Measurements from ENCODE around the gene CD99. TPM values are rescaled to one million over a fixed set of nuclear protein-coding genes. Genes with fewer than 3 reads are reported as not detected.

Gene CD99
- polyA plus RNA-seq, 2 donors = 133 to 198 TPM

- peak overlapping the region; percentile 83 to 91 for H3K27ac ChIP-seq (ENCODE audit: low read depth in 2 of 2, low read length in 1 of 2)
- no peak overlapping the region for H3K4me3 ChIP-seq (ENCODE audit: low read depth in 1 of 2, low read length in 2 of 2)
- H3K4me1 ChIP-seq (ENCODE audit: control insufficient read depth in 2 of 2, insufficient read depth in 2 of 2, low read length in 1 of 2) = peaks cover 18 to 41% of the 10 kb centered on the region in 2 donors
These were observed 16.3 kb downstream of the CD99 start for GRCh38 chrX:2707334-2707760.

GRCh38 chrX:2708021-2708420 is 16.9 kb downstream of the CD99 start:
- H3K27me3 ChIP-seq (ENCODE audit: control insufficient read depth in 1 of 2, insufficient read depth in 2 of 2, low read length in 2 of 2) = no peaks in the 10 kb centered on the region
- WGBS, 2 donors = 41 to 44% methylated on average over 6 of the region's 6 CpGs
- H3K36me3 ChIP-seq (ENCODE audit: control insufficient read depth in 2 of 2, insufficient read depth in 2 of 2, low read length in 1 of 2) = peaks cover 5 to 6% of the 10 kb centered on the region in 2 donors
- H3K4me3 ChIP-seq (ENCODE audit: low read depth in 1 of 2, low read length in 2 of 2) = no peak overlapping the region
- no peaks in the 10 kb centered on the region for H3K9me3 ChIP-seq (ENCODE audit: control insufficient read depth in 2 of 2, insufficient read depth in 1 of 2, low read depth in 1 of 2, low read length in 1 of 2)
- peak overlapping the region; percentile 83 to 91 for H3K27ac ChIP-seq (ENCODE audit: low read depth in 2 of 2, low read length in 1 of 2)
- peaks cover 18 to 39% of the 10 kb centered on the region in 2 donors for H3K4me1 ChIP-seq (ENCODE audit: control insufficient read depth in 2 of 2, insufficient read depth in 2 of 2, low read length in 1 of 2)

More at GRCh38 chrX:2707334-2707760, 16.3 kb downstream of the CD99 start:
- peaks cover 0 to under 1% of the 10 kb centered on the region in 2 donors for H3K36me3 ChIP-seq (ENCODE audit: control insufficient read depth in 2 of 2, insufficient read depth in 2 of 2, low read length in 1 of 2)
- no peaks in the 10 kb centered on the region for H3K9me3 ChIP-seq (ENCODE audit: control insufficient read depth in 2 of 2, insufficient read depth in 1 of 2, low read depth in 1 of 2, low read length in 1 of 2)
- H3K27me3 ChIP-seq (ENCODE audit: control insufficient read depth in 1 of 2, insufficient read depth in 2 of 2, low read length in 2 of 2) = no peaks in the 10 kb centered on the region
- WGBS, 2 donors = 7 to 28% methylated on average over 12 of the region's 12 CpGs

- no peaks in the 10 kb centered on the region for H3K27me3 ChIP-seq (ENCODE audit: control insufficient read depth in 1 of 2, insufficient read depth in 2 of 2, low read length in 2 of 2)
- no peaks in the 10 kb centered on the region for H3K9me3 ChIP-seq (ENCODE audit: control insufficient read depth in 2 of 2, insufficient read depth in 1 of 2, low read depth in 1 of 2, low read length in 1 of 2)
- H3K27ac ChIP-seq (ENCODE audit: low read depth in 2 of 2, low read length in 1 of 2) = peak overlapping the region; percentile 83 to 91
- peaks cover 18 to 36% of the 10 kb centered on the region in 2 donors for H3K4me1 ChIP-seq (ENCODE audit: control insufficient read depth in 2 of 2, insufficient read depth in 2 of 2, low read length in 1 of 2)
- peaks cover 5 to 12% of the 10 kb centered on the region in 2 donors for H3K36me3 ChIP-seq (ENCODE audit: control insufficient read depth in 2 of 2, insufficient read depth in 2 of 2, low read length in 1 of 2)
- H3K4me3 ChIP-seq (ENCODE audit: low read depth in 1 of 2, low read length in 2 of 2) = no peak overlapping the region
- 78 to 83% methylated on average over 10 of the region's 10 CpGs for WGBS, 2 donors
These were observed 17.6 kb downstream of the CD99 start for GRCh38 chrX:2708592-2709188.

- H3K27me3 ChIP-seq (ENCODE audit: control insufficient read depth in 1 of 2, insufficient read depth in 2 of 2, low read length in 2 of 2) = no peaks in the 10 kb centered on the region
- H3K4me3 ChIP-seq (ENCODE audit: low read depth in 1 of 2, low read length in 2 of 2) = no peak overlapping the region
- 80 to 86% methylated on average over 9 of the region's 9 CpGs for WGBS, 2 donors
- H3K27ac ChIP-seq (ENCODE audit: low read depth in 2 of 2, low read length in 1 of 2) = peak overlapping the region; percentile 91 to 96
- peaks cover 5 to 12% of the 10 kb centered on the region in 2 donors for H3K36me3 ChIP-seq (ENCODE audit: control insufficient read depth in 2 of 2, insufficient read depth in 2 of 2, low read length in 1 of 2)
- no peaks in the 10 kb centered on the region for H3K9me3 ChIP-seq (ENCODE audit: control insufficient read depth in 2 of 2, insufficient read depth in 1 of 2, low read depth in 1 of 2, low read length in 1 of 2)
- peaks cover 18 to 31% of the 10 kb centered on the region in 2 donors for H3K4me1 ChIP-seq (ENCODE audit: control insufficient read depth in 2 of 2, insufficient read depth in 2 of 2, low read length in 1 of 2)
These were observed 18.5 kb downstream of the CD99 start for GRCh38 chrX:2709556-2709955.

GRCh38 chrX:2710041-2710840 is 19.1 kb downstream of the CD99 start:
- Histone ChIP-seq H3K27me3 (ENCODE audit: control insufficient read depth in 1 of 2, insufficient read depth in 2 of 2, low read length in 2 of 2) (no peaks in the 10 kb centered on the region), H3K4me1 (ENCODE audit: control insufficient read depth in 2 of 2, insufficient read depth in 2 of 2, low read length in 1 of 2) (peaks cover 18 to 30% of the 10 kb centered on the region in 2 donors), H3K4me3 (ENCODE audit: low read depth in 1 of 2, low read length in 2 of 2) (peak overlapping the region in 1 of 2 donors; percentile 28), H3K27ac (ENCODE audit: low read depth in 2 of 2, low read length in 1 of 2) (peak overlapping the region; percentile 91 to 96), H3K36me3 (ENCODE audit: control insufficient read depth in 2 of 2, insufficient read depth in 2 of 2, low read length in 1 of 2) (peaks cover 8 to 17% of the 10 kb centered on the region in 2 donors), H3K9me3 (ENCODE audit: control insufficient read depth in 2 of 2, insufficient read depth in 1 of 2, low read depth in 1 of 2, low read length in 1 of 2) (no peaks in the 10 kb centered on the region)
- WGBS, 2 donors = 9 to 24% methylated on average over 15 of the region's 15 CpGs

- Histone ChIP-seq H3K4me3 (ENCODE audit: low read depth in 1 of 2, low read length in 2 of 2) (no peak overlapping the region), H3K4me1 (ENCODE audit: control insufficient read depth in 2 of 2, insufficient read depth in 2 of 2, low read length in 1 of 2) (peaks cover 18 to 27% of the 10 kb centered on the region in 2 donors), H3K27ac (ENCODE audit: low read depth in 2 of 2, low read length in 1 of 2) (no peak overlapping the region), H3K27me3 (ENCODE audit: control insufficient read depth in 1 of 2, insufficient read depth in 2 of 2, low read length in 2 of 2) (no peaks in the 10 kb centered on the region), H3K9me3 (ENCODE audit: control insufficient read depth in 2 of 2, insufficient read depth in 1 of 2, low read depth in 1 of 2, low read length in 1 of 2) (no peaks in the 10 kb centered on the region), H3K36me3 (ENCODE audit: control insufficient read depth in 2 of 2, insufficient read depth in 2 of 2, low read length in 1 of 2) (peaks cover 8 to 20% of the 10 kb centered on the region in 2 donors)
- WGBS, 2 donors = 91 to 93% methylated on average over 2 of the region's 2 CpGs
These were observed 20.3 kb downstream of the CD99 start for GRCh38 chrX:2711441-2711840.

- peaks cover 17 to 26% of the 10 kb centered on the region in 2 donors for H3K4me1 ChIP-seq (ENCODE audit: control insufficient read depth in 2 of 2, insufficient read depth in 2 of 2, low read length in 1 of 2)
- no peak overlapping the region for H3K27ac ChIP-seq (ENCODE audit: low read depth in 2 of 2, low read length in 1 of 2)
- no peaks in the 10 kb centered on the region for H3K27me3 ChIP-seq (ENCODE audit: control insufficient read depth in 1 of 2, insufficient read depth in 2 of 2, low read length in 2 of 2)
- 88 to 93% methylated on average over 9 of the region's 9 CpGs for WGBS, 2 donors
- H3K4me3 ChIP-seq (ENCODE audit: low read depth in 1 of 2, low read length in 2 of 2) = no peak overlapping the region
- H3K36me3 ChIP-seq (ENCODE audit: control insufficient read depth in 2 of 2, insufficient read depth in 2 of 2, low read length in 1 of 2) = peaks cover 8 to 23% of the 10 kb centered on the region in 2 donors
- H3K9me3 ChIP-seq (ENCODE audit: control insufficient read depth in 2 of 2, insufficient read depth in 1 of 2, low read depth in 1 of 2, low read length in 1 of 2) = no peaks in the 10 kb centered on the region
These were observed 21.3 kb downstream of the CD99 start for GRCh38 chrX:2712428-2712827.

- H3K36me3 ChIP-seq (ENCODE audit: control insufficient read depth in 2 of 2, insufficient read depth in 2 of 2, low read length in 1 of 2) = peaks cover 8 to 23% of the 10 kb centered on the region in 2 donors
- no peaks in the 10 kb centered on the region for H3K27me3 ChIP-seq (ENCODE audit: control insufficient read depth in 1 of 2, insufficient read depth in 2 of 2, low read length in 2 of 2)
- H3K9me3 ChIP-seq (ENCODE audit: control insufficient read depth in 2 of 2, insufficient read depth in 1 of 2, low read depth in 1 of 2, low read length in 1 of 2) = no peaks in the 10 kb centered on the region
- H3K4me1 ChIP-seq (ENCODE audit: control insufficient read depth in 2 of 2, insufficient read depth in 2 of 2, low read length in 1 of 2) = peaks cover 11 to 20% of the 10 kb centered on the region in 2 donors
- H3K27ac ChIP-seq (ENCODE audit: low read depth in 2 of 2, low read length in 1 of 2) = no peak overlapping the region
- no peak overlapping the region for H3K4me3 ChIP-seq (ENCODE audit: low read depth in 1 of 2, low read length in 2 of 2)
- WGBS, 2 donors = 75 to 82% methylated on average over 13 of the region's 13 CpGs
These were observed 22.1 kb downstream of the CD99 start for GRCh38 chrX:2712890-2713840.

GRCh38 chrX:2714551-2714950 is 23.5 kb downstream of the CD99 start:
- no peak overlapping the region for H3K4me3 ChIP-seq (ENCODE audit: low read depth in 1 of 2, low read length in 2 of 2)
- no peaks in the 10 kb centered on the region for H3K9me3 ChIP-seq (ENCODE audit: control insufficient read depth in 2 of 2, insufficient read depth in 1 of 2, low read depth in 1 of 2, low read length in 1 of 2)
- H3K36me3 ChIP-seq (ENCODE audit: control insufficient read depth in 2 of 2, insufficient read depth in 2 of 2, low read length in 1 of 2) = peaks cover 8 to 28% of the 10 kb centered on the region in 2 donors
- H3K27me3 ChIP-seq (ENCODE audit: control insufficient read depth in 1 of 2, insufficient read depth in 2 of 2, low read length in 2 of 2) = no peaks in the 10 kb centered on the region
- 78 to 86% methylated on average over 6 of the region's 6 CpGs for WGBS, 2 donors
- H3K27ac ChIP-seq (ENCODE audit: low read depth in 2 of 2, low read length in 1 of 2) = no peak overlapping the region
- H3K4me1 ChIP-seq (ENCODE audit: control insufficient read depth in 2 of 2, insufficient read depth in 2 of 2, low read length in 1 of 2) = peaks cover 2 to 6% of the 10 kb centered on the region in 2 donors

Data from esophagus (tissue), 2 donors.